Natural killer cell (primary cell): ENCODE measurements around the gene PCBP2. TPM values are rescaled to one million over a fixed set of nuclear protein-coding genes. Genes with fewer than 3 reads are reported as not detected.

Experiments used
- ATAC-seq, 3 donors: fragments of 150-1000 bp in 2 of 3; fragments of 200-7000 bp in 1 of 3; cut with Tn5 transposase; 1 replicate in 1 of 3; 2 replicates in 2 of 3; pipeline ENCODE4 v1.10.0; 2021; ENCODE audit warnings: mild to moderate bottlenecking in 2 of 3, moderate library complexity in 2 of 3
- DNase-seq, 2 donors: peaks; one replicate each; pipeline versions ENCODE4 v3.0.0 to v3.0.0-alpha.2; 2013 to 2021; ENCODE audit warnings: mixed read lengths in 1 of 2
- H3K27ac ChIP-seq: one replicate; pipeline ENCODE4 v1.5.1; 2013; ENCODE audit warnings: mild to moderate bottlenecking, low read length
- H3K27me3 ChIP-seq: one replicate; pipeline ENCODE4 v1.6.1; 2013; ENCODE audit warnings: low read length; ENCODE audit not compliant: control insufficient read depth, insufficient read depth
- H3K36me3 ChIP-seq: one replicate; pipeline ENCODE4 v1.6.1; 2013; ENCODE audit warnings: low read length; ENCODE audit not compliant: control insufficient read depth, insufficient read depth
- H3K4me1 ChIP-seq: one replicate; pipeline ENCODE4 v1.6.1; 2013; ENCODE audit warnings: low read length; ENCODE audit not compliant: control insufficient read depth, insufficient read depth
- H3K4me3 ChIP-seq: one replicate; pipeline ENCODE4 v1.5.1; 2013; ENCODE audit warnings: low read length
- H3K9me3 ChIP-seq: one replicate; pipeline ENCODE4 v1.6.1; 2013; ENCODE audit warnings: low read length; ENCODE audit not compliant: control insufficient read depth, insufficient read depth
- H3K27ac Mint-ChIP-seq, 2 donors: one replicate each; pipeline ENCODE4 v1.8.0; 2022; ENCODE audit warnings: mild to moderate bottlenecking in 2 of 2, mixed read lengths in 2 of 2, moderate library complexity in 1 of 2
- H3K27me3 Mint-ChIP-seq, 2 donors: one replicate each; pipeline ENCODE4 v1.8.0; 2022; ENCODE audit warnings: low read depth in 2 of 2, mixed read lengths in 2 of 2
- H3K36me3 Mint-ChIP-seq: one replicate; pipeline ENCODE4 v1.8.0; 2022; ENCODE audit warnings: mixed read lengths
- H3K4me1 Mint-ChIP-seq, 2 donors: one replicate each; pipeline ENCODE4 v1.8.0; 2022; ENCODE audit warnings: mixed read lengths in 2 of 2
- H3K4me3 Mint-ChIP-seq: one replicate; pipeline ENCODE4 v1.8.0; 2022; ENCODE audit warnings: mild to moderate bottlenecking, moderate library complexity, mixed read lengths
- H3K9me3 Mint-ChIP-seq, 2 donors: one replicate each; pipeline ENCODE4 v1.8.0; 2022; ENCODE audit warnings: mixed read lengths in 2 of 2
- WGBS: methylation state at CpG from one replicate; pipeline ENCODE4 v1.1.7; 2013; ENCODE audit warnings: missing lambda C conversion rate; ENCODE audit not compliant: insufficient coverage; 5-methylcytosine and 5-hydroxymethylcytosine counted together
- intact Hi-C: fragments of 100-400 bp; cut with micrococcal nuclease; formaldehyde crosslinking; loops from one replicate; pipeline ENCODE4 v1.14.2; 2022
- total RNA-seq, 4 donors: library from RNA; stranded (reverse); fragments of 120-200 nt in 1 of 4; gene quantifications; one replicate each; pipeline versions ENCODE4 v1.2.3 to v1.2.4, GENCODE V29; 2013 to 2022
- TF ChIP-seq, protein P1 (sequence below): fragments of 200-600 bp; IDR thresholded peaks from one replicate; pipeline ENCODE4 v1.8.0; 2022; ENCODE audit warnings: antibody characterized with exemption

PCBP2 gene
- total RNA-seq, 3 donors from 2014 or later (not counting 1 experiment from before 2014, with no cell fraction given) = 910 to 1,083 (median 943) TPM

DNA sequence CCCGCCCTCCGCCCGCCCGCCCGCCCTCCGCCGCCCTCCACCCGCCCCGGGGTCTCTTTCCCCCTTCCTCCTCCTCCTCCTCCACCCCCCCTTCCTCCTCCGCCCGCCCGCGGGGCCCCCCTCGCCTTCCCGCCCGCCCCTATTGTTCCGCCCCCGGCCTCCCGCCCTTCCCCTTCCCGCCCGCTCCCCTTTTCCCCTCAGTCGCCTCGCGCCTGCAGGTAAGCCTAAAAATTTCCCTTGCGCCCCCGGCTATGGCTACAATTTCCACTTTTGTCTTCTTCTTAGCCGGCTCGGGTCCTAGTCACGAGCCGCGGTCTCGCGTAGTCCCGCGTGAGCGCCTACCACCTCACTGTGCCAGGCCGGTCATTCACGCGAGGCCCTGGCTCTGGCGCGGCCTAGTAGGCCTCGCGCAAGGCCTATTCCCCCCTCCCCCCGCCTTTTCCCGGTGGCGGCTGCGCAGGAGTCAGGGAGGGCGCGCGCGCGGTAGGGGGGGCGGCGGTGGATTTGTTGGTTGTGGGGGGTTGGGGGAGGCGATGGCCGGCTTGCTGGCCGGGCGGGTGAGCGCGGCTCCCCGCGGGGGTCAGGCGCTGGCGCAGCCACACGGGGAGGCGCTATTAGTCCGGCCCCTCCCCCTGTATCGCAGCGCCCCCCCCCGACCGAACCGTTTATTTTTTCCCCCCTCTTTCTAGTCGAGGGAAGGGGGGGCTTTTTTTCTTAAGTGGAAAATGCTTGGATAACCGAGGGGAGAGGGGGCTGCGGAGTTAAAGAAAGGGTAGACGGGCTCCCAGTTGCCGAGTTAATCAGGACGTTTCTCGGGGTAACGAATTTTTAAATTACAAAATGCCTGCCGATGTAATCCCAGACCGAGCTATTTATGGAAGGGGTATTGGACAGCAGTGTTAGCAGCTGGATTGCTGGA is 516 bp downstream of the PCBP2 start:
- peak overlapping the region; percentile 88 for H3K4me3 Mint-ChIP-seq
- WGBS = under 1% methylated on average over 52 of the region's 82 CpGs
- peaks cover 38% of the 10 kb centered on the region for H3K36me3 ChIP-seq
- no peaks in the 10 kb centered on the region for H3K27me3 Mint-ChIP-seq
- peaks cover 34 to 39% of the 10 kb centered on the region in 2 donors for H3K4me1 Mint-ChIP-seq
- H3K27me3 ChIP-seq = no peaks in the 10 kb centered on the region
- TF ChIP-seq, protein P1, sequence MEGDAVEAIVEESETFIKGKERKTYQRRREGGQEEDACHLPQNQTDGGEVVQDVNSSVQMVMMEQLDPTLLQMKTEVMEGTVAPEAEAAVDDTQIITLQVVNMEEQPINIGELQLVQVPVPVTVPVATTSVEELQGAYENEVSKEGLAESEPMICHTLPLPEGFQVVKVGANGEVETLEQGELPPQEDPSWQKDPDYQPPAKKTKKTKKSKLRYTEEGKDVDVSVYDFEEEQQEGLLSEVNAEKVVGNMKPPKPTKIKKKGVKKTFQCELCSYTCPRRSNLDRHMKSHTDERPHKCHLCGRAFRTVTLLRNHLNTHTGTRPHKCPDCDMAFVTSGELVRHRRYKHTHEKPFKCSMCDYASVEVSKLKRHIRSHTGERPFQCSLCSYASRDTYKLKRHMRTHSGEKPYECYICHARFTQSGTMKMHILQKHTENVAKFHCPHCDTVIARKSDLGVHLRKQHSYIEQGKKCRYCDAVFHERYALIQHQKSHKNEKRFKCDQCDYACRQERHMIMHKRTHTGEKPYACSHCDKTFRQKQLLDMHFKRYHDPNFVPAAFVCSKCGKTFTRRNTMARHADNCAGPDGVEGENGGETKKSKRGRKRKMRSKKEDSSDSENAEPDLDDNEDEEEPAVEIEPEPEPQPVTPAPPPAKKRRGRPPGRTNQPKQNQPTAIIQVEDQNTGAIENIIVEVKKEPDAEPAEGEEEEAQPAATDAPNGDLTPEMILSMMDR = peak; percentile 54
- DNase-seq = peak; percentile 84 to 90
- peak overlapping the region; percentile 95 for H3K27ac ChIP-seq
- no peaks in the 10 kb centered on the region for H3K9me3 Mint-ChIP-seq
- peak overlapping the region; percentile 97 for H3K4me3 ChIP-seq
- intact Hi-C loops = loop anchor here (2.0 kb wide), 1 partner anchor 56 kb away; no protein-coding TSS in a partner anchor
- peak overlapping the region; percentile 81 to 86 for H3K27ac Mint-ChIP-seq
- ATAC-seq = peak; percentile 43 to 69 (median 51)
- H3K4me1 ChIP-seq = peaks cover 4% of the 10 kb centered on the region
- no peaks in the 10 kb centered on the region for H3K9me3 ChIP-seq
- peaks cover 25% of the 10 kb centered on the region for H3K36me3 Mint-ChIP-seq

DNA sequence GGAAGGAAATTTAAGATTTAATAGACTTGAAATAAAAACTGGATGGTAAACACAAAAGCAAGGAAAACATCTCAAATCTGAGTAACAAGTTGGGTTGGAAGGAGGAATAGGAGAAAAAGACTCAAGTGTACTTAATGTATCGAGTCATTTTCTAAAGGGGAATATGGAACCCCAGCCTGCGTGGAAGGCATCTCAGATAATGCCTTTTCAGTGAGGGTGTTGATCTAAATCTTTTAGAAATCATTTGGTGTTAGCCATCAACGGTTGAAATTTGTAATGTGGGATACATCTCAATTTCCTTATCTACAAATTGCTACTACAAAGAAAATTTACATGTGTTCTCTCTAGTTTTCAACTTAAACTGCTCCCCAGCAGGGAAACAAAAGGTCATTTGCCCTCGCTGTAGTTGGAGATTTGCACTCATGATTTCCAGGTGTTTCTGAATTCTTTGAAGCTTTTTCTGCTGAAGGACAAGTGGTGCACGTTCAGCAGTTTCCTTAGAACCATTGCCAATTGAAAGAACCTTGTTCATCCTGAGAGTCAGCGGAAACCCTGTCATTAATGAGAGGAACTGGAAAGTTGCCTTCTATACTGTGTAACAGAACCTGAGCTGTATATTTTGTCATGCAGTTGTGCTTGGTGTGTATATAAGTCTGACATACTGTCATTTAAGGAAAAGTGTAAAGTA is 2.2 kb downstream of the PCBP2 start:
- H3K9me3 ChIP-seq = no peaks in the 10 kb centered on the region
- peaks cover 50% of the 10 kb centered on the region for H3K36me3 ChIP-seq
- no peaks in the 10 kb centered on the region for H3K27me3 ChIP-seq
- H3K4me1 Mint-ChIP-seq = peaks cover 34 to 35% of the 10 kb centered on the region in 2 donors
- no peak for ATAC-seq
- H3K36me3 Mint-ChIP-seq = peaks cover 25% of the 10 kb centered on the region
- H3K4me3 Mint-ChIP-seq = peak overlapping the region; percentile 88
- H3K27ac Mint-ChIP-seq = peak overlapping the region; percentile 81 to 86
- H3K9me3 Mint-ChIP-seq = no peaks in the 10 kb centered on the region
- H3K27me3 Mint-ChIP-seq = no peaks in the 10 kb centered on the region
- WGBS = 66% methylated on average over 5 of the region's 6 CpGs
- intact Hi-C loops = loop anchor here (2.0 kb wide), 1 partner anchor 55 kb away; no protein-coding TSS in a partner anchor
- H3K27ac ChIP-seq = no peak overlapping the region
- TF ChIP-seq, protein P1 = no peak
- H3K4me3 ChIP-seq = no peak overlapping the region
- no peak for DNase-seq
- H3K4me1 ChIP-seq = peaks cover 4% of the 10 kb centered on the region

DNA sequence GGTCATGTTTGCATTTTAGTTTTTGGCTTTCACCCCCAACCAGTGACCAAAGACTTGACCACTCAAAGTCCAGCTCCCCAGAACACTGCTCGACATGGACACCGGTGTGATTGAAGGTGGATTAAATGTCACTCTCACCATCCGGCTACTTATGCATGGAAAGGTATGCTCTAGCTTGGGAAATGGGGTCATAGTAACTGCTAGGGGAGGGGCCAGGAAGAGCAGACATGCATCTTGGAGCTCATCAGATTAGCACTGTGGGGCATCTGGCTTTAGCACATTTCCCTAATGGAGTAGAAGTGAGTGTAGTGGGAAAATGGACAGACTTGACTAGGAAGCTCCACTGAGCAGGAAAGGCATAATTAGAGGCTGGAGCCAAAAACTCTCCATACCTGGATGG is 2.8 kb downstream of the PCBP2 start:
- no peak for DNase-seq
- Mint-ChIP-seq H3K27me3 (no peaks in the 10 kb centered on the region), H3K4me1 (peaks cover 34 to 35% of the 10 kb centered on the region in 2 donors), H3K9me3 (no peaks in the 10 kb centered on the region), H3K4me3 (no peak overlapping the region), H3K27ac (peak overlapping the region; percentile 53 to 86), H3K36me3 (peaks cover 25% of the 10 kb centered on the region)
- WGBS = 90% methylated on average over 2 of the region's 3 CpGs
- TF ChIP-seq, protein P1 = no peak
- H3K27me3 ChIP-seq = no peaks in the 10 kb centered on the region
- no peak for ATAC-seq
- H3K4me3 ChIP-seq = no peak overlapping the region
- H3K9me3 ChIP-seq = no peaks in the 10 kb centered on the region
- no peak overlapping the region for H3K27ac ChIP-seq
- H3K4me1 ChIP-seq = peaks cover 4% of the 10 kb centered on the region
- intact Hi-C loops = no loop called here
- H3K36me3 ChIP-seq = peaks cover 56% of the 10 kb centered on the region
